Skeletal muscle cell (primary cell): ENCODE data around the gene PEPD.

Experiments used
- DNase-seq: peaks from one replicate; pipeline ENCODE4 v3.0.0-alpha.2; 2010; ENCODE audit warnings: low read depth
- H3K4me3 ChIP-seq: 2 replicates; pipeline ENCODE4 v1.5.1; 2011; ENCODE audit warnings: low read depth, mild to moderate bottlenecking, control low read depth, low read length, moderate library complexity

The PEPD gene

GRCh38 chr19:33550768-33551167 lies 29.2 kb upstream of the PEPD start:
- no peak overlapping the region for H3K4me3 ChIP-seq
- no peak for DNase-seq

DNA sequence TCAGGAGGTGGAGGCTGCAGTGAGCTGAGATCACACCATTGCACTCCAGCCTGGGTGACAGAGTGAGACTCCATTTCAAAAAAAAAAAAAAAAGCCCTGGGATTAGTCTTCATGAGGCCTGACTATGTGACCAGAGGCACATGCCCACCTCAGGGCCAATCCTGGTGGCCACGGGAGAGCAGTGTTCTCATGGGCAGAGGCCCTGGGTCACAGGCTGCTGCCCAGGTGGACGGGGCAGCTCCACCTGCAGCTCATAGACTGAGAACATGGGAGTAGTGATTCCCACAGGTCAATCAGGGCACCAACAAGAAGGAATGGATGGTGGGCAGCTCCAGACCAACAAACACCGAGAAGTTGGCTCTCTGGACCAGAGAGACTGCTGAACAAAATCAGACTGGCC lies 26.1 kb upstream of the PEPD start:
- no peak for DNase-seq
- no peak overlapping the region for H3K4me3 ChIP-seq

GRCh38 chr19:33546656-33547055 lies 25.1 kb upstream of the PEPD start:
- no peak for DNase-seq
- H3K4me3 ChIP-seq, result no peak overlapping the region

DNA sequence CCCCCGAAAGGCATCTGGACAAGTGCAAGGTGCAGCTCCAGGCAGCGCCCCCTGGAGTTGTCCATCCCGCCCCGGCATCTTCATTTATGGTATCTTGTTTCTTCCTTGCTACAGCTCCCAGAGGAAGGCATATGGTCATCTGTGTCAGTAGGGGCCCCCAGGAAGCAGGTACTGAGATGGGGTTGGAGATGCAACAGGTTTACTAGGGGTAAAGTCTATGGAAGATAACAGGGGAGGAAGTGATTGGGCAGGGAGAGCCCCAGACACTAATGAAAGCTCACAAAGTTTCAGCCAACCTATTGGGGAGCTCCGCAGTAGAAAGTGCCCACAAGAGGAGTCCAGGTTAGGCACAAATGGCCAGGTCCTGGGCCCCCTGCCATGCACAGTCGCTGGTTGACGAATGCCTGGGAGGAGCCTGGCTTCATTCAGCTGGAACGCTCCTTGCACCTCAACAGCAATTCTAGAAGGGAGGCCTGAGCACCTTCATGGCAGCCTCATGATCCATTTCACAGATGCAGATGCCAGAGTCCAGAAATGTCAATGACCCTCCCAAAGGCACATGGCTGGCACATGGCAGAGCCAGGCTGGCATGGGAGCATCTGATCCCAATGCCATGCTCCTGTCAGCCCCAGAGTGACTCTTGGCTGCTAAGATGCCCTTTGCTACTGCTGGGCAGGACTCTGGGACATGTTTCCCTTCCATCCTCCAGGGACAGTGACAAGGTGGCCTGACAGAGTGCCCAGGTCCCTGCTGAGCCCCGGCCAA lies 23.8 kb upstream of the PEPD start:
- no peak for DNase-seq
- H3K4me3 ChIP-seq, result no peak overlapping the region

DNA sequence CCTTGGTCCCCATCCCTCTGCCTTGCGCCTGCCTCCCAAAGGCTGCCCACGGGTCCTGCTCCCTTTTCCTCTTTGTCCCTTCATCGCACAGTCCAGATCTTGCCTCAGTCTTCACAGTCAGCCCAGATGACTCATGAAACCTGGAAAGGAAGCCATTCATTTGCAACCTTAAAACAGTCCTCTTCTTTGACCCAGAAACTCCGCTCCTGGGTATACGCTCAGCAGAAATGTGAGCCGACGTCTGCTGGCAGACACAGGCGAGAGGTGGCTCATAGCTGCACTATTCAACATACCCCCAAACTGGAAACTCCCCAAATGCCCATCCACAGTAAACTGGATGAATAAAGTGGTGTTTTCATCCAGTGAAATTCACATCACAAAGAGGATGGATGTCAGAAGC lies 13.6 kb upstream of the PEPD start:
- no peak for DNase-seq
- H3K4me3 ChIP-seq, result no peak overlapping the region

- no peak overlapping the region for H3K4me3 ChIP-seq
- no peak for DNase-seq
These were observed 11.4 kb upstream of the PEPD start for GRCh38 chr19:33532859-33533460.

DNA sequence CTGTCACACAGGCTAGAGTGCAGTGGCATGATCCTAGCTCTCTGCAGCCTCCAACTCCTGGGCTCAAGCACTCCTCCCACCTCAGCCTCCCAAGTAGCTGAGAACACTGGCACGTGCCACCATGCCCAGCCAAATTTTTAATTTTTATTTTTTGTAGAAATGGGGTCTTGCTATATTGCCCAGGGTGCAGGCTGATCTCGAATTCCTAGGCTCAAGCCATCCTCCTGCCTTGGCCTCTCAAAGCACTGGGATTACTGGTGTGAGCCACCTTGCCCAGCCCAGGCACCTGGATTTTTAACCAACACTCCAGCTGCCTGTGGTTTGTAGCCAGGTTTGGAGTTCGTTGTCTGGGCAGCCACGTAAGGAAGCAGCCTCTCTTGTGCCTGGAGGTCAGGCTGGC lies 9.3 kb upstream of the PEPD start:
- no peak overlapping the region for H3K4me3 ChIP-seq
- DNase-seq, result no peak

GRCh38 chr19:33530296-33530695 lies 8.7 kb upstream of the PEPD start:
- no peak for DNase-seq
- no peak overlapping the region for H3K4me3 ChIP-seq

- no peak for DNase-seq
- H3K4me3 ChIP-seq, result no peak overlapping the region
These were observed 7.6 kb upstream of the PEPD start for GRCh38 chr19:33529094-33529676.

DNA sequence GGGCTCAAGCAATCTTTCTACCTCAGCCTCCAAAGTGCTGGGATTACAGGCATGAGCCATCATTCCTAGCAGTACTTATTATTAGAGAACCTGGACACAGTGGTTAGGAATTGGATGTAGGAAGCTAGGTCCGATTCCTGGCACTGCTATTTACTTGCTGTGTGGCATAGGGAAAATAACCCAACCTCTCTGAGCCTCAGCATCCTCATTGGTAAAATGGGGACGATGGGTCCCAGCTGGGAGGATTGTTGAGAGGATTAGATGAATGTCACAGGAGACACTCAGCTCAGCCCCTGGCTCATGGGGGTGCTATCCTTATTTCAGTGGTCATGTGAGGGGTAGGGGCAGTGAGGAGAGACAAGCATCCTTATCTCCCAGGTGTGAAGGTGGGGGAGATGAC lies 6.8 kb upstream of the PEPD start:
- H3K4me3 ChIP-seq, result no peak overlapping the region
- no peak for DNase-seq

DNA sequence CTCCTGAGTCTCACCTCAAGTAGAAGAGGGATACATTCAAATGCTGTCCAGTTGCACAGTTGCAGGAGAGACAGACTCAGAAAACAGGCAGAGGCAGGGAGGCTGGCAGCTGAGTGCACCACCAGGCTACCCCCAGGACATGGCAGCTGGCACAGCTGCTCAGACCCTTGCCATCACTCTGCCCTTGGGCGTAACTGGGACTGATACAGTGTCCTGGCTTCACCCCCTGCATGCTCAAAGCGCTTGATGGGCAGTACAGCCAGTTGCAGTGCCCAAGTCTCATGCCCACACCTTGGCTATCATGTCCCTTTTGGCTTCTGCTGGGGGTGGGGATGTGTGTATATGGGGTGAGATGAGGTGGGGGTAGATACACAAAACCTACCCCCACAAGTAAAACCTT lies 5.5 kb upstream of the PEPD start:
- H3K4me3 ChIP-seq, result no peak overlapping the region
- no peak for DNase-seq

GRCh38 chr19:33524024-33524664 lies 2.6 kb upstream of the PEPD start:
- H3K4me3 ChIP-seq, result no peak overlapping the region

DNA sequence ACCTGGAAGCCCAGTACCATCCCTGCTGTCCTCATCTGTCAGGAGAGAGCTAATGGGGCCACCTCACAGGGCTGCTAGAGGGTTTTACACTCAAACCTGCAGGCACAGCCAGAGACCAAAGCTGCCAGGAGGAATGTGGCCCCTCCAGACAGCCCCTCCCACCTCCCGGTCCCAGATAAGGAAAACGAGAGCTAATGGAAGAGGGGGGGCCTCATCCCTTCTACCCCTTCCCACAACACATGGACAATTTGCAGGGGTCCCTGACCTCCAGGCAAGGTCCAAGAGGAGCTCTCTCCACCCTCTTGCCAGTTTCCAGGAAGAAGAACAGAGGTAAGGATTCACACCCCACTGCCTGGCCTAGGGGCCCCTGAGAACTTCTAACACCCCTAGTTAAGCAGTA lies 1.6 kb upstream of the PEPD start:
- DNase-seq, result no peak
- no peak overlapping the region for H3K4me3 ChIP-seq

More at GRCh38 chr19:33524024-33524664, 2.6 kb upstream of the PEPD start:
- DNase-seq, result no peak

DNA sequence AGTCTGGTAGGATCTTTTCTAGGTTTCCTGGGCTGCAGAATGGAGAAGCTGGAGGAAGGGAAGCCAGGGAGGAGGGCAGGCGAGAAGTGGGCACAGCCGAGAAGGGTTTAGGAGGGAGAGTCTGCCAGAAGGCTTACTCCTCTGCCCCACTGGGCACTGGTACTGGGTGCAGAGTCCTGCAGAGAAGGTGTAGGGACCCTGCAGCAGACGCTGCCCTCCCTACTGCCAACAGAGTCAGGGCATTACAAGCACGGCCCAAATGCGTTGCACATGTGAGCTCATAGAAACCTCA lies 726 bp upstream of the PEPD start:
- peak overlapping the region; percentile 88 for H3K4me3 ChIP-seq
- DNase-seq, result no peak

- DNase-seq, result no peak
- peak overlapping the region; percentile 88 for H3K4me3 ChIP-seq
These were observed 629 bp downstream of the PEPD start for GRCh38 chr19:33520844-33521479.

GRCh38 chr19:33520048-33520643 lies 1.4 kb downstream of the PEPD start:
- H3K4me3 ChIP-seq, result no peak overlapping the region
- no peak for DNase-seq

DNA sequence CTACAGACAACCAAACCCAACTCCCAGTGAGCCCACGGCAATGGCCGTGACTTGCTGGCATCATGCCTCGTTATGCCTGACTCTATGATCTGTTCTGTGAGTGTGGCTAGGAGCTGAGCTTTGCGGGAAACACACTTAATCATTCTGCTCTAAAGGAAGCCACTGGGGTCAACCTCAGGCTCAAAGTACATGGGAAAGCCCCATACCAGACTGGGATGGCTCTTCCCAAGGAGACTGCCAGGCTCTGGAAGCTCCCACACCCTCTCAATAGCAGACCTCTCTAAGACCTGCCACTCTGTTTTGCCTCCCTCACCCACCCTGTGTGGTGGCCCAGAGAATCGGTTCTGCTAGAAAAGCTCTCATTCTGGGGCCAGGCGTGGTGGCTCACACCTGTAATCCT lies 2.2 kb downstream of the PEPD start:
- H3K4me3 ChIP-seq, result no peak overlapping the region
- no peak for DNase-seq

DNA sequence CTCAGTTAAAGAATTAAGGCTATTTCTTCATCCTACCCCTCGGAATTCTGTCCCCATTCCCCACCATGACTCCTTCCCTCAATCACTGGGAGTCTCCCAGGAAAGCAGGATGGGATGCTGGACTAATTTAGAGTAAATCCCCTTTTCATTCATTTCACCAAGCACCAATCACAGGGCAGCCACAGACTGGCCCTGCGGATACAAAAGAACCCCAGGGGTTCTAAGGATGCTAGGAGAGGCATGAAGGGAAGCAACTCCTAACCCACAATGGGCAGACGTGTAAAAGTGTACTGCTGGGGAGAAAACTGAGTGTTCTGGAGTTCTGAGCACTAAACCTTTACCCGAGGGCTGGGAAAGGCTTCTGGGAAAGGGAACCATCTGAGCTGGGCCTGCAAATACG lies 3.0 kb downstream of the PEPD start:
- no peak overlapping the region for H3K4me3 ChIP-seq
- DNase-seq, result no peak

- no peak overlapping the region for H3K4me3 ChIP-seq
- no peak for DNase-seq
These were observed 3.7 kb downstream of the PEPD start for GRCh38 chr19:33517922-33518321.

GRCh38 chr19:33515921-33516320 lies 5.7 kb downstream of the PEPD start:
- no peak overlapping the region for H3K4me3 ChIP-seq
- no peak for DNase-seq
